H9 (cell line): Measurements from ENCODE around the gene LIN7C. TPM values are rescaled to one million over a fixed set of nuclear protein-coding genes. Genes with fewer than 3 reads are reported as not detected.

Experiments used
- DNase-seq: peaks from one replicate; pipeline ENCODE4 v3.0.0-alpha.2; 2017
- H2AFZ ChIP-seq: one replicate; pipeline ENCODE4 v1.6.1; 2013; ENCODE audit warnings: mild to moderate bottlenecking, low read length, control low read depth, moderate library complexity
- H2AK5ac ChIP-seq: 2 replicates; pipeline ENCODE4 v1.6.1; 2013; ENCODE audit warnings: low read length, control low read depth, mixed read lengths; ENCODE audit not compliant: insufficient read length
- H2BK120ac ChIP-seq: one replicate; pipeline ENCODE4 v1.6.1; 2013; ENCODE audit warnings: low read depth, mild to moderate bottlenecking, low read length, control low read depth, inconsistent platforms; ENCODE audit not compliant: poor library complexity, severe bottlenecking
- H2BK12ac ChIP-seq: 2 replicates; pipeline ENCODE4 v1.6.1; 2013; ENCODE audit warnings: low read length, control low read depth, mixed read lengths, low read depth; ENCODE audit not compliant: insufficient read length
- H2BK15ac ChIP-seq: 2 replicates; pipeline ENCODE4 v1.6.1; 2013; ENCODE audit warnings: low read depth, low read length, control low read depth
- H2BK20ac ChIP-seq: one replicate; pipeline ENCODE4 v1.6.1; 2013; ENCODE audit warnings: low read depth, mild to moderate bottlenecking, low read length, control low read depth, inconsistent platforms; ENCODE audit not compliant: poor library complexity, severe bottlenecking
- H2BK5ac ChIP-seq: 2 replicates; pipeline ENCODE4 v1.6.1; 2013; ENCODE audit warnings: low read length, control low read depth, mixed read lengths; ENCODE audit not compliant: insufficient read length
- H3K14ac ChIP-seq: 2 replicates; pipeline ENCODE4 v1.6.1; 2013; ENCODE audit warnings: low read length, control low read depth; ENCODE audit not compliant: insufficient read depth
- H3K18ac ChIP-seq: 2 replicates; pipeline ENCODE4 v1.6.1; 2013; ENCODE audit warnings: low read depth, mild to moderate bottlenecking, mixed read lengths, low read length, control low read depth; ENCODE audit not compliant: insufficient read length
- H3K23ac ChIP-seq: 2 replicates; pipeline ENCODE4 v1.6.1; 2013; ENCODE audit warnings: low read length, control low read depth, mixed read lengths, low read depth; ENCODE audit not compliant: insufficient read length
- H3K23me2 ChIP-seq: 2 replicates; pipeline ENCODE4 v1.6.1; 2013; ENCODE audit warnings: low read depth, mild to moderate bottlenecking, mixed read lengths, low read length, control low read depth; ENCODE audit not compliant: insufficient read length, poor library complexity, severe bottlenecking
- H3K27ac ChIP-seq: 2 replicates; pipeline ENCODE4 v1.5.1; 2013; ENCODE audit warnings: low read length, control low read depth, mixed read lengths, low read depth; ENCODE audit not compliant: insufficient read length
- H3K27me3 ChIP-seq: 2 replicates; pipeline ENCODE4 v1.6.1; 2013; ENCODE audit warnings: low read length, control low read depth, inconsistent platforms; ENCODE audit not compliant: insufficient read depth
- H3K4ac ChIP-seq: 2 replicates; pipeline ENCODE4 v1.6.1; 2013; ENCODE audit warnings: low read depth, mild to moderate bottlenecking, control low read depth, inconsistent platforms, low read length, moderate library complexity
- H3K4me1 ChIP-seq: 2 replicates; pipeline ENCODE4 v1.6.1; 2013; ENCODE audit warnings: low read length, control low read depth, inconsistent platforms; ENCODE audit not compliant: insufficient read depth
- H3K4me2 ChIP-seq: 2 replicates; pipeline ENCODE4 v1.6.1; 2013; ENCODE audit warnings: low read length, control low read depth, mixed read lengths; ENCODE audit not compliant: insufficient read length, insufficient read depth
- H3K56ac ChIP-seq: 2 replicates; pipeline ENCODE4 v1.6.1; 2013; ENCODE audit warnings: low read depth, mild to moderate bottlenecking, mixed read lengths, low read length, control low read depth; ENCODE audit not compliant: insufficient read length
- H3K79me1 ChIP-seq: 2 replicates; pipeline ENCODE4 v1.6.1; 2013; ENCODE audit warnings: low read depth, mild to moderate bottlenecking, moderate library complexity, low read length, control low read depth, inconsistent platforms; ENCODE audit not compliant: insufficient read depth, poor library complexity, severe bottlenecking
- H3K79me2 ChIP-seq: 2 replicates; pipeline ENCODE4 v1.6.1; 2013; ENCODE audit warnings: low read length, control low read depth, inconsistent platforms; ENCODE audit not compliant: insufficient read depth
- H3K9ac ChIP-seq: 2 replicates; pipeline ENCODE4 v1.6.1; 2013; ENCODE audit warnings: low read length, control low read depth, mixed read lengths; ENCODE audit not compliant: insufficient read length; ENCODE audit errors: extremely low read depth
- H3K9me3 ChIP-seq: one replicate; pipeline ENCODE4 v1.6.1; 2013; ENCODE audit warnings: low read depth, low read length, inconsistent platforms; ENCODE audit not compliant: control insufficient read depth
- H3T11ph ChIP-seq: one replicate; pipeline ENCODE4 v1.6.1; 2013; ENCODE audit warnings: mild to moderate bottlenecking, low read length, control low read depth, inconsistent platforms
- H4K20me1 ChIP-seq: one replicate; pipeline ENCODE4 v1.6.1; 2013; ENCODE audit not compliant: control insufficient read depth, insufficient read length, insufficient read depth
- H4K5ac ChIP-seq: 2 replicates; pipeline ENCODE4 v1.6.1; 2013; ENCODE audit warnings: low read depth, mild to moderate bottlenecking, mixed read lengths, low read length, control low read depth; ENCODE audit not compliant: insufficient read length
- H4K8ac ChIP-seq: replicated peaks from 2 replicates; pipeline ENCODE4 v1.6.1; 2013; ENCODE audit warnings: low read length, control low read depth, mixed read lengths, low read depth; ENCODE audit not compliant: insufficient read length
- H4K91ac ChIP-seq: 2 replicates; pipeline ENCODE4 v1.6.1; 2013; ENCODE audit warnings: low read depth, mild to moderate bottlenecking, moderate library complexity, mixed read lengths, low read length, control low read depth; ENCODE audit not compliant: insufficient read length
- H3K27ac Mint-ChIP-seq, 3 experiments: 2 replicates in 2 of 3; 3 replicates in 1 of 3; pipeline ENCODE4 v1.8.0; 2020 to 2021; ENCODE audit warnings: mixed read lengths in 3 of 3, mild to moderate bottlenecking in 1 of 3, moderate library complexity in 1 of 3
- H3K27me3 Mint-ChIP-seq: 2 replicates; pipeline ENCODE4 v1.8.0; 2021; ENCODE audit warnings: low read depth, mild to moderate bottlenecking, moderate library complexity, mixed read lengths
- H3K36me3 Mint-ChIP-seq, 3 experiments: 2 replicates in 2 of 3; 3 replicates in 1 of 3; pipeline ENCODE4 v1.8.0; 2020 to 2021; ENCODE audit warnings: low read depth in 3 of 3, mixed read lengths in 3 of 3; ENCODE audit not compliant: insufficient read depth in 1 of 3
- H3K4me1 Mint-ChIP-seq, 2 experiments: 2 replicates each; pipeline ENCODE4 v1.8.0; 2020; ENCODE audit warnings: mixed read lengths in 2 of 2
- H3K4me3 Mint-ChIP-seq, 2 experiments: 2 replicates in 1 of 2; 3 replicates in 1 of 2; pipeline ENCODE4 v1.8.0; 2020 to 2021; ENCODE audit warnings: mild to moderate bottlenecking in 2 of 2, mixed read lengths in 2 of 2, moderate library complexity in 1 of 2
- H3K9me3 Mint-ChIP-seq, 2 experiments: 2 replicates in 1 of 2; 3 replicates in 1 of 2; pipeline ENCODE4 v1.8.0; 2020; ENCODE audit warnings: mild to moderate bottlenecking in 2 of 2, mixed read lengths in 2 of 2, moderate library complexity in 1 of 2
- CTCF ChIP-seq: fragments of 200-600 bp; sonication (generic); conservative IDR thresholded peaks from 3 replicates; pipeline ENCODE4 v1.8.0; 2021; ENCODE audit warnings: antibody characterized with exemption, mild to moderate bottlenecking
- WGBS: extraction: QIAGEN DNeasy Blood & Tissue Kit; methylation state at CpG from one replicate; pipeline ENCODE4 v1.1.7; 2013; ENCODE audit warnings: missing lambda C conversion rate, low lambda C conversion rate, mixed read lengths; ENCODE audit not compliant: insufficient read length; ENCODE audit errors: extremely low coverage; 5-methylcytosine and 5-hydroxymethylcytosine counted together
- total RNA-seq: library from RNA; stranded (reverse); gene quantifications from 2 replicates; pipeline ENCODE4 v1.2.1, GENCODE V29; 2021

LIN7C gene
- total RNA-seq, 1 experiment from 2014 or later = 40.0 TPM

GRCh38 chr11:27467181-27467913 lies 39.2 kb downstream of the LIN7C start:
- Histone ChIP-seq H3K56ac (no peak overlapping the region), H2BK15ac (no peak overlapping the region), H4K20me1 (no peaks in the 10 kb centered on the region), H3K23ac (no peak overlapping the region), H3K4me1 (peaks cover 10% of the 10 kb centered on the region; the same call in 1 of the 2 replicates), H2AK5ac (no peak overlapping the region), H2BK120ac (no peak overlapping the region), H3T11ph (no peak overlapping the region), H3K23me2 (peaks cover 19% of the 10 kb centered on the region), H2AFZ (no peak overlapping the region), H2BK20ac (no peak overlapping the region), H3K9ac (no peak overlapping the region), H3K14ac (no peak overlapping the region), H3K4ac (no peak overlapping the region), H3K27me3 (no peaks in the 10 kb centered on the region), H2BK5ac (no peak overlapping the region), H3K27ac (no peak overlapping the region), H4K5ac (no peak overlapping the region), H3K79me2 (peaks cover 60% of the 10 kb centered on the region; the same call in 1 of the 2 replicates), H3K79me1 (peaks cover 7% of the 10 kb centered on the region), H2BK12ac (no peak overlapping the region), H4K8ac (no peak overlapping the region), H4K91ac (no peak overlapping the region), H3K9me3 (no peaks in the 10 kb centered on the region), H3K4me2 (no peak overlapping the region), H3K18ac (no peak overlapping the region)
- peaks cover 14 to 56% (median 35%) of the 10 kb centered on the region in 3 experiments for H3K36me3 Mint-ChIP-seq
- no peaks in the 10 kb centered on the region for H3K27me3 Mint-ChIP-seq
- no peak for DNase-seq
- no peak for TF ChIP-seq CTCF
- peaks cover 0 to 3% of the 10 kb centered on the region in 2 experiments; a peak in 2 of 5 replicates for H3K9me3 Mint-ChIP-seq
- H3K4me3 Mint-ChIP-seq = no peak overlapping the region
- WGBS = no CpG with 5 or more reads among the region's 13 CpGs
- no peak overlapping the region; a peak in 1 of 7 replicates for H3K27ac Mint-ChIP-seq
- peaks cover 63 to 69% of the 10 kb centered on the region in 2 experiments for H3K4me1 Mint-ChIP-seq
